ENCODE results near the gene PTPN4. TPM values are rescaled to one million over a fixed set of nuclear protein-coding genes. Genes with fewer than 3 reads are reported as not detected.

The PTPN4 gene
- total and polyA plus RNA-seq, 2 donors (not counting 1 experiment from before 2014, with no cell fraction given) = 5.3 to 22.3 TPM

DNA sequence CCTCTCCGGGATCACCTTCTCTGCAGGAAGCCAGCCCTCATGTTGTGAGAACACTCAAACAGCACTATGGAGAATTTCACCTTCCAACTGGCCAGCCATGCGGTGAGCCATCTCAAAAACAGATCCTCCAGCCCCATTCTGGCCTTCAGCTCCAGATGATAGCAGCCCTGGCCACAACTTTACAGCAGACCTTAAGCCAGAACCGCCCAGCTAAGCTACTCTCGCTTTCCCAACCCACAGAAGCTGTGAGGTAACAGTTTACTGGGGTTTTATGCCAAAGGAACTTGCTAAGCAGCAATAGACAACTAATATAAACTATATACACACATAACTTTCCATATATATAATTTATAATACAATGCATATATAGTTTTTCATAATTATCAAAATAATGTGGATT lies 11.6 kb upstream of the PTPN4 start:
- no peak overlapping the region for H3K9ac ChIP-seq (ENCODE audit: insufficient read depth, low read length)
- H2AFZ ChIP-seq (ENCODE audit: low read length) = no peak overlapping the region
- H3K79me2 ChIP-seq (ENCODE audit: control insufficient read depth, insufficient read depth, low read length) = no peaks in the 10 kb centered on the region
- H4K20me1 ChIP-seq (ENCODE audit: control insufficient read depth, extremely low read depth, insufficient read depth, low read length) = no peaks in the 10 kb centered on the region
- no peaks in the 10 kb centered on the region for H3K27me3 ChIP-seq (ENCODE audit: control insufficient read depth, insufficient read depth, low read length)
- H3K4me2 ChIP-seq (ENCODE audit: extremely low read depth, insufficient read depth, low read length) = no peak overlapping the region
- DNase-seq (ENCODE audit: low read depth in 2 of 2) = peak; percentile 18 to 21
- H3K4me3 ChIP-seq (replicated peaks in 1 of 4; ENCODE audit: control extremely low read depth in 1 of 4, insufficient read depth in 1 of 4, low read depth in 3 of 4, low read length in 4 of 4) = no peak overlapping the region
- H3K4me1 ChIP-seq (ENCODE audit: control insufficient read depth, extremely low read depth, insufficient read depth, low read length) = peaks cover 4% of the 10 kb centered on the region
- no peaks in the 10 kb centered on the region for H3K9me3 ChIP-seq (ENCODE audit: control insufficient read depth, insufficient read depth, low read depth, low read length)
- TF ChIP-seq, protein P1, sequence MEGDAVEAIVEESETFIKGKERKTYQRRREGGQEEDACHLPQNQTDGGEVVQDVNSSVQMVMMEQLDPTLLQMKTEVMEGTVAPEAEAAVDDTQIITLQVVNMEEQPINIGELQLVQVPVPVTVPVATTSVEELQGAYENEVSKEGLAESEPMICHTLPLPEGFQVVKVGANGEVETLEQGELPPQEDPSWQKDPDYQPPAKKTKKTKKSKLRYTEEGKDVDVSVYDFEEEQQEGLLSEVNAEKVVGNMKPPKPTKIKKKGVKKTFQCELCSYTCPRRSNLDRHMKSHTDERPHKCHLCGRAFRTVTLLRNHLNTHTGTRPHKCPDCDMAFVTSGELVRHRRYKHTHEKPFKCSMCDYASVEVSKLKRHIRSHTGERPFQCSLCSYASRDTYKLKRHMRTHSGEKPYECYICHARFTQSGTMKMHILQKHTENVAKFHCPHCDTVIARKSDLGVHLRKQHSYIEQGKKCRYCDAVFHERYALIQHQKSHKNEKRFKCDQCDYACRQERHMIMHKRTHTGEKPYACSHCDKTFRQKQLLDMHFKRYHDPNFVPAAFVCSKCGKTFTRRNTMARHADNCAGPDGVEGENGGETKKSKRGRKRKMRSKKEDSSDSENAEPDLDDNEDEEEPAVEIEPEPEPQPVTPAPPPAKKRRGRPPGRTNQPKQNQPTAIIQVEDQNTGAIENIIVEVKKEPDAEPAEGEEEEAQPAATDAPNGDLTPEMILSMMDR (conservative IDR thresholded peaks at IDR 0.05 in 1 of 2, IDR thresholded peaks at IDR 0.05 in 1 of 2; ENCODE audit: low read depth in 1 of 2, low read length in 2 of 2) = no peak
- TF ChIP-seq EZH2 (IDR thresholded peaks at IDR 0.05; ENCODE audit: low read length, missing control alignments) = no peak
- H3K36me3 ChIP-seq (ENCODE audit: control insufficient read depth, insufficient read depth, low read length) = no peaks in the 10 kb centered on the region
- H3K27ac ChIP-seq (ENCODE audit: insufficient read depth, low read length) = no peak overlapping the region

DNA sequence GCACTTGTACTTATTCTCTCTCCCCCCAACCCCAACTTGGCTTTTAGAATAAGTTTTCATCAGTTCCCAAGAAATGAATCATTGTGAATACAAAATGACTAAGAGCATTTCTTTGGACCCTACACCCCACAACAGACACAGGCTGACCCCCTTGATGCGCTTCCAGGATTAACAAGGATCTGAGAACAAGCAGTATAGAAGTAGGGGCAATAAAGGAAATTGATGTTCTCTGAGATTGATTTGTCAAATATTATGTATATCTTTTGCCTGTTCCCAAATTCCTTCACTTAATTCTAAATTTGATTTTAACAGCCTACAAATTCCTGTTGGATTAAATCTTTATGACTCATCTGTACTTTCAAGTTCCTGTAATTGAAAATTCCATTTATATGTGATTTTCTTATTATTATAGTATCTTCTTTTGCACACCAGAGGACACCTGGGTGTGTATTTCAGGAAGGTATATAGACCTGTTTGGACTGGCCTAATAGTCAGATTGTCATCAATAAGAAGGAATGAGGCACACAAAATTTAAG lies 10.2 kb upstream of the PTPN4 start:
- Histone ChIP-seq H3K27ac (ENCODE audit: insufficient read depth, low read length) (no peak overlapping the region), H4K20me1 (ENCODE audit: control insufficient read depth, extremely low read depth, insufficient read depth, low read length) (no peaks in the 10 kb centered on the region), H3K79me2 (ENCODE audit: control insufficient read depth, insufficient read depth, low read length) (no peaks in the 10 kb centered on the region), H3K4me2 (ENCODE audit: extremely low read depth, insufficient read depth, low read length) (peak overlapping the region; percentile 48), H3K4me1 (ENCODE audit: control insufficient read depth, extremely low read depth, insufficient read depth, low read length) (peaks cover 4% of the 10 kb centered on the region), H3K27me3 (ENCODE audit: control insufficient read depth, insufficient read depth, low read length) (no peaks in the 10 kb centered on the region), H3K9ac (ENCODE audit: insufficient read depth, low read length) (no peak overlapping the region), H3K36me3 (ENCODE audit: control insufficient read depth, insufficient read depth, low read length) (no peaks in the 10 kb centered on the region), H2AFZ (ENCODE audit: low read length) (no peak overlapping the region), H3K9me3 (ENCODE audit: control insufficient read depth, insufficient read depth, low read depth, low read length) (no peaks in the 10 kb centered on the region), H3K4me3 (replicated peaks in 1 of 4; ENCODE audit: control extremely low read depth in 1 of 4, insufficient read depth in 1 of 4, low read depth in 3 of 4, low read length in 4 of 4) (no peak overlapping the region)
- DNase-seq (ENCODE audit: low read depth in 2 of 2) = peak; percentile 48 to 82
- TF ChIP-seq, protein P1 (conservative IDR thresholded peaks at IDR 0.05 in 1 of 2, IDR thresholded peaks at IDR 0.05 in 1 of 2; ENCODE audit: low read depth in 1 of 2, low read length in 2 of 2) = no peak
- no peak for TF ChIP-seq EZH2 (IDR thresholded peaks at IDR 0.05; ENCODE audit: low read length, missing control alignments)

DNA sequence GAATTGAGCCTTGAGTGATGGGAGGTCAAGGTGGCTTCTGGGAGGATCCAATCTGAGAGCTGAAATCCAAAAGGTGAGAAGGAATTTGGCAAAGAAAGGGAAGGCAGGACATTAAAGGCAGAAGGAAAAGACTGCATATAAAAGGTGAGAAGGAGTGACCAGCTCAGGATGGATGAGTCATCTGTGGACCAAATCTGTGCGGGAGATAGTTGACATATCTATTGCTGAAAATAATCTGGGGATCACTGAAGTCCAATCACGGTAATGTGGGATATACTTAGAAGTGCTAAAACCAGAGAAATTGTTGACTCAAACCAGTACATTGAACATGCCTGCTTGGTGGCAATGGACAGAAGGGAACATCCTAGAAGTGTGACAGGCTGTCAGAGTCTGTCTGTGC lies 8.0 kb upstream of the PTPN4 start:
- Histone ChIP-seq H3K4me2 (ENCODE audit: extremely low read depth, insufficient read depth, low read length) (no peak overlapping the region), H3K27ac (ENCODE audit: insufficient read depth, low read length) (no peak overlapping the region), H3K79me2 (ENCODE audit: control insufficient read depth, insufficient read depth, low read length) (no peaks in the 10 kb centered on the region), H3K27me3 (ENCODE audit: control insufficient read depth, insufficient read depth, low read length) (no peaks in the 10 kb centered on the region), H2AFZ (ENCODE audit: low read length) (no peak overlapping the region), H3K4me3 (replicated peaks in 1 of 4; ENCODE audit: control extremely low read depth in 1 of 4, insufficient read depth in 1 of 4, low read depth in 3 of 4, low read length in 4 of 4) (no peak overlapping the region), H3K4me1 (ENCODE audit: control insufficient read depth, extremely low read depth, insufficient read depth, low read length) (peaks cover 4% of the 10 kb centered on the region), H3K36me3 (ENCODE audit: control insufficient read depth, insufficient read depth, low read length) (no peaks in the 10 kb centered on the region), H3K9me3 (ENCODE audit: control insufficient read depth, insufficient read depth, low read depth, low read length) (no peaks in the 10 kb centered on the region), H4K20me1 (ENCODE audit: control insufficient read depth, extremely low read depth, insufficient read depth, low read length) (no peaks in the 10 kb centered on the region), H3K9ac (ENCODE audit: insufficient read depth, low read length) (no peak overlapping the region)
- TF ChIP-seq, protein P1 (conservative IDR thresholded peaks at IDR 0.05 in 1 of 2, IDR thresholded peaks at IDR 0.05 in 1 of 2; ENCODE audit: low read depth in 1 of 2, low read length in 2 of 2) = no peak
- DNase-seq (ENCODE audit: low read depth in 2 of 2) = no peak
